Activated naive CD8-positive, alpha-beta T cell treated with anti-CD3 and anti-CD28 coated beads, Interleukin-2, amount 50 U/mL, for 24 hours (primary cell): ENCODE data around the gene TWIST2.

ENCODE experiments used
- ATAC-seq: fragments of 150-1000 bp; cut with Tn5 transposase; one replicate; pipeline ENCODE4 v1.10.0; 2021
- DNase-seq: peaks from one replicate; pipeline ENCODE4 v3.0.0; 2021
- H3K27ac Mint-ChIP-seq: one replicate; pipeline ENCODE4 v1.8.0; 2021; ENCODE audit warnings: mild to moderate bottlenecking, mixed read lengths
- H3K27me3 Mint-ChIP-seq: one replicate; pipeline ENCODE4 v1.8.0; 2021; ENCODE audit warnings: mixed read lengths
- H3K36me3 Mint-ChIP-seq: one replicate; pipeline ENCODE4 v1.8.0; 2021; ENCODE audit warnings: low read depth, mixed read lengths
- H3K4me1 Mint-ChIP-seq: one replicate; pipeline ENCODE4 v1.8.0; 2021; ENCODE audit warnings: mixed read lengths
- H3K4me3 Mint-ChIP-seq: one replicate; pipeline ENCODE4 v1.8.0; 2021; ENCODE audit warnings: mild to moderate bottlenecking, moderate library complexity, mixed read lengths
- H3K9me3 Mint-ChIP-seq: one replicate; pipeline ENCODE4 v1.8.0; 2021; ENCODE audit warnings: mixed read lengths

TWIST2 gene

GRCh38 chr2:238941262-238941792, 93.4 kb downstream of the TWIST2 start:
- H3K4me1 Mint-ChIP-seq, result no peaks in the 10 kb centered on the region

GRCh38 chr2:238942080-238942725, 94.3 kb downstream of the TWIST2 start:
- no peak for ATAC-seq
- Mint-ChIP-seq H3K4me1 (no peaks in the 10 kb centered on the region), H3K27ac (no peak overlapping the region), H3K4me3 (no peak overlapping the region), H3K36me3 (no peaks in the 10 kb centered on the region), H3K9me3 (no peaks in the 10 kb centered on the region), H3K27me3 (peaks cover 4% of the 10 kb centered on the region)
- no peak for DNase-seq

More at GRCh38 chr2:238941262-238941792, 93.4 kb downstream of the TWIST2 start:
- no peaks in the 10 kb centered on the region for H3K36me3 Mint-ChIP-seq
- peaks cover 4% of the 10 kb centered on the region for H3K27me3 Mint-ChIP-seq
- H3K9me3 Mint-ChIP-seq, result no peaks in the 10 kb centered on the region
- no peak for DNase-seq
- H3K4me3 Mint-ChIP-seq, result no peak overlapping the region
- no peak overlapping the region for H3K27ac Mint-ChIP-seq
- ATAC-seq, result no peak

GRCh38 chr2:238942726-238943300, 94.9 kb downstream of the TWIST2 start:
- H3K27me3 Mint-ChIP-seq, result peaks cover 4% of the 10 kb centered on the region
- ATAC-seq (no peak), DNase-seq (no peak)
- no peak overlapping the region for H3K4me3 Mint-ChIP-seq
- H3K27ac Mint-ChIP-seq, result no peak overlapping the region
- H3K36me3 Mint-ChIP-seq, result no peaks in the 10 kb centered on the region
- no peaks in the 10 kb centered on the region for H3K9me3 Mint-ChIP-seq
- H3K4me1 Mint-ChIP-seq, result peaks cover under 1% of the 10 kb centered on the region

GRCh38 chr2:238943338-238944067, 95.6 kb downstream of the TWIST2 start:
- Mint-ChIP-seq H3K27ac (no peak overlapping the region), H3K27me3 (peaks cover 4% of the 10 kb centered on the region), H3K9me3 (no peaks in the 10 kb centered on the region), H3K4me3 (no peak overlapping the region), H3K36me3 (no peaks in the 10 kb centered on the region), H3K4me1 (peaks cover 6% of the 10 kb centered on the region)
- DNase-seq (no peak), ATAC-seq (no peak)

- Mint-ChIP-seq H3K27ac (no peak overlapping the region), H3K27me3 (peaks cover 4% of the 10 kb centered on the region), H3K4me1 (peaks cover 6% of the 10 kb centered on the region), H3K4me3 (no peak overlapping the region), H3K36me3 (no peaks in the 10 kb centered on the region), H3K9me3 (no peaks in the 10 kb centered on the region)
- ATAC-seq (peak; percentile 52), DNase-seq (no peak)
Observed at GRCh38 chr2:238945433-238946150, 97.7 kb downstream of the TWIST2 start.

- Mint-ChIP-seq H3K9me3 (no peaks in the 10 kb centered on the region), H3K36me3 (no peaks in the 10 kb centered on the region), H3K27ac (no peak overlapping the region), H3K27me3 (peaks cover 4% of the 10 kb centered on the region), H3K4me3 (no peak overlapping the region), H3K4me1 (peaks cover 6% of the 10 kb centered on the region)
- no peak for DNase-seq
- ATAC-seq, result no peak
Observed at GRCh38 chr2:238946318-238947242, 98.7 kb downstream of the TWIST2 start.

- Mint-ChIP-seq H3K27me3 (peaks cover 4% of the 10 kb centered on the region), H3K27ac (no peak overlapping the region), H3K4me1 (peaks cover 6% of the 10 kb centered on the region), H3K36me3 (no peaks in the 10 kb centered on the region), H3K4me3 (no peak overlapping the region), H3K9me3 (no peaks in the 10 kb centered on the region)
- DNase-seq, result no peak
- ATAC-seq, result no peak
Observed at GRCh38 chr2:238947243-238947760, 99.4 kb downstream of the TWIST2 start.

GRCh38 chr2:238947920-238948710, 100.2 kb downstream of the TWIST2 start:
- H3K27ac Mint-ChIP-seq, result no peak overlapping the region
- H3K36me3 Mint-ChIP-seq, result no peaks in the 10 kb centered on the region

GRCh38 chr2:238948765-238949641, 101.1 kb downstream of the TWIST2 start:
- Mint-ChIP-seq H3K36me3 (no peaks in the 10 kb centered on the region), H3K4me1 (peaks cover 6% of the 10 kb centered on the region), H3K4me3 (no peak overlapping the region), H3K27ac (no peak overlapping the region), H3K9me3 (no peaks in the 10 kb centered on the region), H3K27me3 (peaks cover 3% of the 10 kb centered on the region)
- ATAC-seq (no peak), DNase-seq (no peak)

More at GRCh38 chr2:238947920-238948710, 100.2 kb downstream of the TWIST2 start:
- Mint-ChIP-seq H3K4me1 (peaks cover 6% of the 10 kb centered on the region), H3K27me3 (peaks cover 4% of the 10 kb centered on the region), H3K4me3 (no peak overlapping the region), H3K9me3 (no peaks in the 10 kb centered on the region)
- ATAC-seq, result no peak
- DNase-seq, result no peak

- Mint-ChIP-seq H3K36me3 (no peaks in the 10 kb centered on the region), H3K27me3 (peaks cover 6% of the 10 kb centered on the region), H3K4me3 (no peak overlapping the region), H3K27ac (no peak overlapping the region), H3K4me1 (peaks cover 6% of the 10 kb centered on the region), H3K9me3 (no peaks in the 10 kb centered on the region)
- ATAC-seq (no peak), DNase-seq (no peak)
Observed at GRCh38 chr2:238949710-238950345, 101.9 kb downstream of the TWIST2 start.

- Mint-ChIP-seq H3K4me3 (no peak overlapping the region), H3K9me3 (no peaks in the 10 kb centered on the region), H3K4me1 (peaks cover 6% of the 10 kb centered on the region), H3K36me3 (no peaks in the 10 kb centered on the region), H3K27ac (no peak overlapping the region), H3K27me3 (peaks cover 7% of the 10 kb centered on the region)
- no peak for DNase-seq
- no peak for ATAC-seq
Observed at GRCh38 chr2:238950551-238950950, 102.7 kb downstream of the TWIST2 start.
